Activated CD4-positive, alpha-beta memory T cell treated with anti-CD3 and anti-CD28 coated beads, Interleukin-2, amount 10 ng/mL, durations not matched to agents 7 days and 5 days (primary cell): ENCODE data around the gene JMJD1C. TPM values are rescaled to one million over a fixed set of nuclear protein-coding genes. Genes with fewer than 3 reads are reported as not detected.
"Not testable (repeated sequence)": the region's sequence is repeated elsewhere in the genome, so short reads cannot be mapped to it uniquely, and the experiment has no call there.

Source experiments
- CTCF ChIA-PET: fragments of 350-600 bp; sonication (Branson Sonifier 250); formaldehyde crosslinking; loops from one replicate; lab custom pipeline; 2021; ENCODE audit warnings: antibody characterized with exemption, inconsistent platforms; lab: Charles Lee
- POLR2A ChIA-PET: fragments of 350-600 bp; sonication (Branson Sonifier 250); formaldehyde crosslinking; loops from one replicate; lab custom pipeline; 2021; ENCODE audit warnings: antibody characterized with exemption; lab: Charles Lee
- DNase-seq: peaks from one replicate; pipeline ENCODE4 v3.0.0-alpha.2; 2020
- H3K27ac Mint-ChIP-seq: one replicate; pipeline ENCODE4 v1.8.0; 2021; ENCODE audit warnings: mild to moderate bottlenecking, mixed read lengths
- H3K27me3 Mint-ChIP-seq: one replicate; pipeline ENCODE4 v1.8.0; 2021; ENCODE audit warnings: mixed read lengths
- H3K36me3 Mint-ChIP-seq: one replicate; pipeline ENCODE4 v1.8.0; 2021; ENCODE audit warnings: low read depth, mixed read lengths
- H3K4me1 Mint-ChIP-seq: one replicate; pipeline ENCODE4 v1.8.0; 2021; ENCODE audit warnings: mixed read lengths
- H3K4me3 Mint-ChIP-seq: one replicate; pipeline ENCODE4 v1.8.0; 2021; ENCODE audit warnings: mild to moderate bottlenecking, mixed read lengths
- H3K9me3 Mint-ChIP-seq: one replicate; pipeline ENCODE4 v1.8.0; 2021; ENCODE audit warnings: mixed read lengths
- total RNA-seq, 2 experiments: library from RNA; stranded (reverse); gene quantifications; one replicate each; pipeline ENCODE4 v1.2.3, GENCODE V29; 2021

Gene JMJD1C
- total RNA-seq, 2 experiments from 2014 or later: 65.6 to 66.8 TPM

DNA sequence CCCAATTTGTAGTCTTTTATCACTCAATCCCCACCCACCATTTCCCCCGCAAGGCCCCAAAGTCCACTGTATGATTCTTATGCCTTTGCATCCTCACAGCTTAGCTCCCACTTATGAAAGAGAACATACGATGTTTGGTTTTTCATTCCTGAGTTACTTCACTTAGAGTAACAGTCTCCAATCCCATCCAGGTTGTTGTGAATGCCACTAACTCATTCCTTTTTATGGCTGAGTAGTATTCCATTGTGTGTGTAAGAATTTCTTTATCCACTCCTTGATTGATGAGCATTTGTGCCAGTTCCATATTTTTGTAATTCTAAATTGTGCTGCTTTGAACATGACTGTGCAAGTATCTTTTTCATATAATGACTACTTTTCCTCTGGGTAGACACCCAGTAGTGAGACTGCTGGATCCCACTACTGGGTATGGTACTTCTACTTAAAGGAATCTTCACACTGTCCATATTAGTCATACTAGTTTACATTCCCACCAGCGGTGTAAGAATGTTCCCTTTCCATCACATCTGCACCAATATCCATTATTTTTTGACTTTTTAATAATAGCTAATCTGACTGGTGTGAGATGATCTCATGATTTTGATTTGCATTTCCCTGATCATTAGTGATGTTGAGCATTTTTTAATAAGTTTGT is 152.6 kb downstream of the JMJD1C start:
- H3K9me3 Mint-ChIP-seq: no peaks in the 10 kb centered on the region
- no peaks in the 10 kb centered on the region for H3K27me3 Mint-ChIP-seq
- ChIA-PET POLR2A (interaction anchor here (0.6 kb wide), 1 partner anchor 101 kb away, joined by 3 read pairs; no protein-coding TSS in a partner anchor), CTCF (interaction anchor here (0.7 kb wide), 1 partner anchor 96 kb away, joined by 3 read pairs; no protein-coding TSS in a partner anchor)
- no peak overlapping the region for H3K27ac Mint-ChIP-seq
- no peak for DNase-seq
- no peak overlapping the region for H3K4me3 Mint-ChIP-seq
- peaks cover 3% of the 10 kb centered on the region for H3K36me3 Mint-ChIP-seq
- H3K4me1 Mint-ChIP-seq: no peaks in the 10 kb centered on the region

DNA sequence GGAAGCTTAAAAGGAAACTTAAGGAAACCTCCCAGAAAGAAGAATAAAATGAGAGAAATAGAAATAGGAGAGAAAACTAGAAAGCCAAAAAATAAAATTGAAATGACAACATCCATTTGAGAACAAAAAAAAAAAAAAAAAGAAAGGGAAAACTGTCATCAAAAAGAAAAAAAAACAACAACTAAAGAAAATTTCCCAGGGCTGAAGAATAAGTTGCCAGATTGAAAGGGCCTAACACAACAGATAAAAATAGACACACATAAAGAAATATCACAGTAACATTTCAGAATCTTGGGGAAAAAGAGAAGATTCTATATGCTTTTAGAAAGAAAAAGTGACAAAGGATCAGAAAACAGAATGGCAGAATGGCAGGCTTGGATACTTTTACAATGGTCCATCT is 157.1 kb downstream of the JMJD1C start:
- H3K9me3 Mint-ChIP-seq: no peaks in the 10 kb centered on the region

DNA sequence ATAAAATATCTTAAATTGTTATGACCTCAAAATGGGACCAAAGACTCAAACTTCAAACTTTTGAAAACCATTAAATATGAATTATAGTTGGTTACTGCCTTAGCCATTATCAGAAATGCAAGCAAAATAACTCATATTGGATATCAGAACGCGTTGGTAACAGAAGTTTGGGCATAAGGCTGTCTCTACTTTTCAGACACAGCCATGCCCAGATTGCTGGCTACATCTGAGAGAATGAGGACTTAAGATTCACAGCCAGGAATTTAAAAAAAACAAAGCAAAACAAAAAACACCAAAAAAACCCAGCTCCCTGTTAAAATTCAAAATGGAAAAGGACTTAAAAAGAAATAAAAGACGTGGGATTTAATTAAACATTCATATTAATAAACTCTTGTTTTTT is 161.6 kb downstream of the JMJD1C start:
- Mint-ChIP-seq H3K4me1 (no peaks in the 10 kb centered on the region), H3K4me3 (no peak overlapping the region), H3K36me3 (no peaks in the 10 kb centered on the region), H3K27ac (no peak overlapping the region), H3K27me3 (no peaks in the 10 kb centered on the region), H3K9me3 (no peaks in the 10 kb centered on the region)
- CTCF ChIA-PET: interaction anchor here (1.6 kb wide), 1 partner anchor 21 kb away, joined by 3 read pairs; no protein-coding TSS in a partner anchor
- POLR2A ChIA-PET: no interaction called here
- no peak for DNase-seq

More for the DNA sequence above, 157.1 kb downstream of the JMJD1C start:
- Mint-ChIP-seq H3K36me3 (no peaks in the 10 kb centered on the region), H3K4me1 (no peaks in the 10 kb centered on the region), H3K27me3 (no peaks in the 10 kb centered on the region), H3K27ac (no peak overlapping the region), H3K4me3 (no peak overlapping the region)
- no peak for DNase-seq
- CTCF ChIA-PET: no interaction called here
- POLR2A ChIA-PET: no interaction called here

DNA sequence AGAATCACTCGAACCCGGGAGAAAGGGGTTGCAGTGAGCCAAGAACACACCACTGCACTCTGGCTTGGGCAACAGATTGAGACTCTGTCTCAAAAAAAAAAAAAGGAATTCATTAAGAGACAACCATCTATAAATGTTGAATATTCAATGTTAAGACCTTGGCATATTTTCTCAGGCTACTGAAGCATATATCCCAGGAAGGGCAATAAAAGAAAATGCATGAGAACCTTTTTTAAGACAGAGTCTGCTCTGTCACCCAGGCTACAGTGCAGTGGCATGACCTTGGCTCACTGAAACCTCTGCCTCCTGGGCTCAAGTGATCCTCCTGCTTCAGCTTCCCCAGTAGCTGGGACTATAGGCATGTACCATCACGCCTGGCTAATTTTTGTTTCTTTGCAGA is 165.0 kb downstream of the JMJD1C start:
- Mint-ChIP-seq H3K4me3 (no peak overlapping the region), H3K4me1 (no peaks in the 10 kb centered on the region), H3K27me3 (no peaks in the 10 kb centered on the region), H3K9me3 (no peaks in the 10 kb centered on the region), H3K27ac (no peak overlapping the region), H3K36me3 (no peaks in the 10 kb centered on the region)
- DNase-seq: no peak
- CTCF ChIA-PET: no interaction called here
- POLR2A ChIA-PET: no interaction called here

DNA sequence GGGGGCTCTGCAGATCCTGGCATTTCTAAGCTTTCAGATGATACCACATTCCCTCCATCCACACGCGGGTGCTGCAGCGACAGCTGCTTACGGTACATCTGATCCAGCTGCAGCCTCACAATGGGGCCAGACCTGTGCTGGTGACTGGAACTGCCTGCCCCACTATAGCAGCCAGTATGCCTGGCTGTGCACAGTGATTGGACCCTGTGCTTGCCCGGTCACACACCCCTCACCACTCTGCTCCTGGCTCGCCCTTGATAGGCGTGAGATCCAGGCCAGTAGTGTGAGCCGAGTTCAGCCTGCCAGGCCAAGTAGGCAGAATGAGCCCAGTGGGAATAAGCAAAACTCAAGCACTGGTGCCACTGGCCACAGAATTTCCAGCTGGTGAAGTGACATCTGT is 167.8 kb downstream of the JMJD1C start:
- H3K9me3 Mint-ChIP-seq: no peaks in the 10 kb centered on the region
- ChIA-PET POLR2A (interaction anchor here (1.7 kb wide), 1 partner anchor 29 kb away, joined by 4 read pairs; no protein-coding TSS in a partner anchor), CTCF (no interaction called here)
- no peaks in the 10 kb centered on the region for H3K27me3 Mint-ChIP-seq
- H3K27ac Mint-ChIP-seq: no peak overlapping the region
- H3K4me1 Mint-ChIP-seq: no peaks in the 10 kb centered on the region
- H3K36me3 Mint-ChIP-seq: no peaks in the 10 kb centered on the region
- DNase-seq: no peak
- no peak overlapping the region for H3K4me3 Mint-ChIP-seq

DNA sequence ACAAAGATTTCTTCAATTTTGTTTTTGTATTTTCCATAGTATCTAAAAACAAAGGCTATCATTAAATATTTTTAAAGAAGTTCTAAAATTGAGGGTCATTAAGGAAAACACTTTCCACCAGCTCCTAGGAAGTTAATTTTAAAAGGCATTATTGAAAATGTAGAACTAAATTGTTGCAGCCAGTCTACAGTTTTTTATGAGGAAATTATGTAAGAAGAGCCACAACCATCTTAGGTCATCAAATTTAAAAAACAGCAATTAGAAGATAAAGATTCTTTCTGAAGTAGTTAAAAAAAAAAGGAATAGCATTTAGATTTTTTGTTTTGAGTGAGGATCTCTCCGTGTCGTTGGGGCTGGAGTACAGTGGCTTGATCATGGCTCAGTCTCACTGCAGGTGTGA is 171.0 kb downstream of the JMJD1C start:
- POLR2A ChIA-PET: no interaction called here
- no peaks in the 10 kb centered on the region for H3K36me3 Mint-ChIP-seq

DNA sequence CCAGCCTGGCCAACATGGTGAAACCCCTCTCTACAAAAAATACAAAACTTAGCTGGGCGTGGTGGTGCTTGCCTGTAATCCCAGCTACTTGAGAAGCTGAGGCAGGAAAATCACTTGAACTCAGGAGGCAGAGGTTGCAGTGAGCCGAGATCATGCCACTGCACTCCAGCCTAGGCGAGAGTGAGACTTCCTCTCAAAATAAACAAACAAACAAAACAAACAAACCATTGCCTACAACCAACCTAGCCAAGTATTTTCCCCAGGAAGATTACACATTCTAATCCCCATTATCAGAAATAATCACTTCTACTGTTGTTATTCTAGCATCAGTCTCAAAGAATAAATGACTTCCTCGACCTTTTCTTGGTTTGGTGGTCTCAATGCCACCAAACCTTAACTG is 172.9 kb downstream of the JMJD1C start:
- H3K27ac Mint-ChIP-seq, H3K4me3 Mint-ChIP-seq, H3K36me3 Mint-ChIP-seq, DNase-seq, H3K27me3 Mint-ChIP-seq, H3K4me1 Mint-ChIP-seq, H3K9me3 Mint-ChIP-seq, CTCF ChIA-PET, POLR2A ChIA-PET: not testable (repeated sequence)

More for the DNA sequence above, 171.0 kb downstream of the JMJD1C start:
- Mint-ChIP-seq H3K27ac (no peak overlapping the region), H3K9me3 (no peaks in the 10 kb centered on the region), H3K27me3 (no peaks in the 10 kb centered on the region), H3K4me3 (no peak overlapping the region), H3K4me1 (no peaks in the 10 kb centered on the region)
- DNase-seq: no peak
- CTCF ChIA-PET: no interaction called here

DNA sequence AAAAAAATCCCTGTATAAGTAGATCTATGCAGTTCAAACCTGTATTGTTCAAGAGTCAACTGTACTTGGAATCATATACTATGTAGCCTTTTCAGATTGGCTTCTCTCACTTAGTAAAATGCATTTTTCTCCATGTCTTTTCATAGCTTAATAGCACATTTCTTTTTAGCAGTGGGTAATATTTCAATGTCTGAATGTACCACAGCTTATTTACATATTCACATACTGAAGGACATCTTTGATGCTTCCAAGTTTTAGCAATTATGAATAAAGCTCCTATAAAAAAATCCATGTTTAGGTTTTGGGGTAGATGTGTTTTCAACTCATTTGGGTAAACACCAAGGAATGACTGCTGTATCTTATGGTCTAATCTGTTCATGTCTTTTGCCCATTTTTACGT is 177.6 kb downstream of the JMJD1C start:
- H3K4me3 Mint-ChIP-seq: no peak overlapping the region
- no peaks in the 10 kb centered on the region for H3K9me3 Mint-ChIP-seq
- H3K36me3 Mint-ChIP-seq: peaks cover 2% of the 10 kb centered on the region
- ChIA-PET CTCF (interaction anchor here (0.6 to 1.5 kb wide), 2 partner anchors 21 to 95 kb away, joined by 3 read pairs; no protein-coding TSS in a partner anchor), POLR2A (no interaction called here)
- no peaks in the 10 kb centered on the region for H3K27me3 Mint-ChIP-seq
- H3K4me1 Mint-ChIP-seq: peaks cover 1% of the 10 kb centered on the region
- H3K27ac Mint-ChIP-seq: no peak overlapping the region
- DNase-seq: no peak

DNA sequence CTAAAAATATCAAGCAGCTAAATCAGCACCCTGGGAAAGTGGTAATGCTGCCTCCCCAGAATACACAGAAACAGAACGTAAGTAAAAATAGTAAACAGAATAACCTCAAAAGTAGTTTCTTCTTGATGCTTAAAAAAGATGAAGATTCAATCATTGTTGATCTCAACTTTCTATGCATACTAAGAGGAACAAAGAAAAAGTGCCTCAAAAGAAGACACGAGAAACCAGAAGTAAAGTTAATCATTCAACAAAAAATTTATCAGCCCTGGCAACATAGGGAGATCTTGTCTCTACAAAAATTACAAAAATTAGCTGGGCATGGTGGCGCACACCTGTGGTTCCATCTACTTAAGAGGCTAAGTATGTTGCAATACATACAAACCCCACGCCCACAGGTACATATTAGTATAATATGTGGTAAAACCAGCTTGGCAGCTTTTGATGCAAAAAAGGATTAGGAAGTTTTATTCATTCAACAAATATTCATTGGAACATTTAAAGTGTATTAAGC is 179.0 kb downstream of the JMJD1C start:
- Mint-ChIP-seq H3K9me3 (no peaks in the 10 kb centered on the region), H3K27me3 (no peaks in the 10 kb centered on the region), H3K4me1 (peaks cover 1% of the 10 kb centered on the region), H3K36me3 (peaks cover 2% of the 10 kb centered on the region), H3K27ac (no peak overlapping the region), H3K4me3 (no peak overlapping the region)
- ChIA-PET POLR2A (no interaction called here), CTCF (no interaction called here)
- DNase-seq: no peak

DNA sequence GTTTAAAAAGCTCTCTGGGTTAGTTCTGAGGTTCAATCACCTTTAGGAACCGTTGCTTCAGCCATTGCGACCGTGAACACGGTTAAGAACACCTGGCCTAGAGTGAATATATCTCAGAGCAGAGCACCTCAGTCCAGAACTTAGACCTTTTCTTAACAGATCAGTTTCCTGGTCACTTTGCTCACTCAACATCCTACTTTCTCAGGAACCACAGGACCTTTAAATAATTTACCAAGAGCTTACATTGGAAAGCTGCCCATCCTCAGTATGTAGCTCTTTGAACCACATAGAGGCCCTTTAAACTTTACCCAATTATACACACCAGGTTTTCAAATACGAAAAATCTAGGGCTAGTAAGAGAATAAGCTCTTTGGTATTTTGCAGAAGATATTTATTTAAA is 179.4 kb downstream of the JMJD1C start:
- H3K27me3 Mint-ChIP-seq: no peaks in the 10 kb centered on the region
- DNase-seq: no peak
- peaks cover 2% of the 10 kb centered on the region for H3K36me3 Mint-ChIP-seq
- H3K9me3 Mint-ChIP-seq: no peaks in the 10 kb centered on the region
- no peak overlapping the region for H3K4me3 Mint-ChIP-seq
- ChIA-PET POLR2A (interaction anchor here (1.0 kb wide), 1 partner anchor 235 kb away, joined by 4 read pairs; no protein-coding TSS in a partner anchor), CTCF (no interaction called here)
- no peak overlapping the region for H3K27ac Mint-ChIP-seq
- H3K4me1 Mint-ChIP-seq: peaks cover 1% of the 10 kb centered on the region

DNA sequence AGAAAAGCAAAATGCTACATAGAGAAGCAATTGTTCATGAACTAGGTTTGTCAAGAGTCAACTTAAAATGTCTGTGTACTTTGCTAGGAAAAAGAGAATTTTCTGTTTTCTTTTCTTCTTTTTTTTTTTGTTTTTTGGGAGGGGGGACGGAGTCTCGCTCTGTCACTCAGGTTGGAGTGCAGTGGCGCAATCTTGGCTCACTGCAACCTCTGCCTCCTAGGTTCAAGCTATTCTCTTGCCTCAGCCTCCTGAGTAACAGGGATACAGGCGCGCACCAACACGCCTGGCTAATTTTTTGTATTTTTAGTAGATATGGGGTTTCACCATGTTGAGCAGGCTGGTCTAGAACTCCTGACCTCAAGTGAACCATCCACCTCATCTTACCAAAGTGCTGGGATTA is 181.9 kb downstream of the JMJD1C start:
- not testable (repeated sequence) for H3K4me1 Mint-ChIP-seq, H3K4me3 Mint-ChIP-seq, DNase-seq, H3K27me3 Mint-ChIP-seq, H3K36me3 Mint-ChIP-seq, H3K27ac Mint-ChIP-seq, H3K9me3 Mint-ChIP-seq
- ChIA-PET POLR2A (interaction anchor here (0.6 to 0.7 kb wide), 2 partner anchors 15 to 245 kb away, joined by 3 to 4 read pairs; no protein-coding TSS in a partner anchor), CTCF (interaction anchor here (0.7 to 0.9 kb wide), 2 partner anchors 117 to 236 kb away, joined by 3 to 4 read pairs; no protein-coding TSS in a partner anchor)

DNA sequence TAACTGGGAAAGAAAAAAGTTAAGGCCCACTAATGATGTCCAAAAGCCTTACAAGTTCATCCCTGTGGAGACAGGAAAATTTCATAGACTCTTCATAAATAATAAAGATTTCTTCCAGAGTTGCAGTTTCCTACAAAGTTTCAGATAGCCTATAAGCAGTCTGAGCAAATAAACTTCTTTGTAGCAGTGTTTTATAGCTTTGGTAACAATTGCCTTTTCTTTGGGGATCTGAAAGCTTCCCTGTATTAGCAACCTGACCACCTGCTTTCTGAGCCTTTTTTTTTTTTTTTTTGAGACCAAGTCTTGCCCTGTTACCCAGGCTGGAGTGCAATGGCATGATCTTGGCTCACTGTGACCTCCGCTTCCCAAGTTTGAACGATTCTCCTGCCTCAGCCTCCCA is 182.7 kb downstream of the JMJD1C start:
- no peak for DNase-seq
- peaks cover 2% of the 10 kb centered on the region for H3K36me3 Mint-ChIP-seq
- H3K27ac Mint-ChIP-seq: no peak overlapping the region
- CTCF ChIA-PET: interaction anchor here (0.7 to 0.9 kb wide), 2 partner anchors 60 to 911 kb away, joined by 3 to 4 read pairs; no protein-coding TSS in a partner anchor
- no peaks in the 10 kb centered on the region for H3K9me3 Mint-ChIP-seq
- H3K27me3 Mint-ChIP-seq: no peaks in the 10 kb centered on the region
- POLR2A ChIA-PET: no interaction called here
- no peak overlapping the region for H3K4me3 Mint-ChIP-seq
- H3K4me1 Mint-ChIP-seq: peaks cover 1% of the 10 kb centered on the region

DNA sequence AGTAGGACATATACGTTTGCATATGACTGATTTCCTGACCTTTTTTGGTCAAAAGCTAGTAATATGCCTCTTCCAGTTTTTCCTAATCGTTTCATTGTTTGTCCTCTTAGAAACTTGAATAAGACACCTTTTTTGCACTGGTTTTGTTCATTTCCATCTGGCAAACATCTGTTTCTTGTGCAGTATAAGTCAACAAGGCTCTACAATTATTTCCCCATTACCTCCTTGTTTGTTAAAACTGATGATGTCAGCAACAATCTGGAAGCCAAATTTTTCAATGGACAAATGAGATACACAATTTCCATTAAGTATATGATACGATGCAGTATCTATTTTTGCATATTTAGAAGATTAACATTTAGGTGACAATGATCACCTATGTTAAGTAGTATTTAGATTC is 183.8 kb downstream of the JMJD1C start:
- no peak for DNase-seq
- POLR2A ChIA-PET: no interaction called here

More for the DNA sequence above, 183.8 kb downstream of the JMJD1C start:
- H3K4me1 Mint-ChIP-seq: peaks cover 1% of the 10 kb centered on the region
- no peaks in the 10 kb centered on the region for H3K9me3 Mint-ChIP-seq
- H3K27ac Mint-ChIP-seq: no peak overlapping the region
- CTCF ChIA-PET: no interaction called here
- H3K27me3 Mint-ChIP-seq: no peaks in the 10 kb centered on the region
- no peak overlapping the region for H3K4me3 Mint-ChIP-seq
- H3K36me3 Mint-ChIP-seq: peaks cover 2% of the 10 kb centered on the region
